ENCODE data around the gene MMS22L.

GRCh38 chr6:97269821-97270220 is 13.2 kb downstream of the MMS22L start:
- TF ChIP-seq POLR2AphosphoS5 (IDR thresholded peaks at IDR 0.05; ENCODE audit: low read depth, low read length) (no peak), REST (IDR thresholded peaks at IDR 0.05; ENCODE audit: insufficient read depth in 1 of 2, low read depth in 2 of 2, low read length in 2 of 2) (no peak), TAF1 (IDR thresholded peaks at IDR 0.05; ENCODE audit: borderline replicate concordance, insufficient read depth, low read length) (no peak)

Data from PFSK-1 (cell line).